ENCODE measurements around the gene TGFA.

The TGFA gene

GRCh38 chr2:70484086-70484485 lies 69.5 kb downstream of the TGFA start:
- no peak overlapping the region for H3K27ac ChIP-seq (ENCODE audit: low read length)
- no peaks in the 10 kb centered on the region for H3K27me3 ChIP-seq (ENCODE audit: control insufficient read depth, insufficient read depth, low read length)
- no peaks in the 10 kb centered on the region for H3K9me3 ChIP-seq (ENCODE audit: control insufficient read depth, low read depth, low read length)
- H3K4me3 ChIP-seq (ENCODE audit: low read length) = no peak overlapping the region
- no peak overlapping the region for H3K9ac ChIP-seq (ENCODE audit: low read length)
- H3K4me1 ChIP-seq (ENCODE audit: control insufficient read depth, low read depth, low read length) = no peaks in the 10 kb centered on the region
- no peaks in the 10 kb centered on the region for H3K36me3 ChIP-seq (ENCODE audit: control insufficient read depth, low read depth, low read length)

GRCh38 chr2:70482401-70482800 lies 71.2 kb downstream of the TGFA start:
- Histone ChIP-seq H3K36me3 (ENCODE audit: control insufficient read depth, low read depth, low read length) (no peaks in the 10 kb centered on the region), H3K9ac (ENCODE audit: low read length) (no peak overlapping the region), H3K9me3 (ENCODE audit: control insufficient read depth, low read depth, low read length) (no peaks in the 10 kb centered on the region), H3K4me1 (ENCODE audit: control insufficient read depth, low read depth, low read length) (peaks cover 3% of the 10 kb centered on the region), H3K27ac (ENCODE audit: low read length) (no peak overlapping the region), H3K27me3 (ENCODE audit: control insufficient read depth, insufficient read depth, low read length) (no peaks in the 10 kb centered on the region), H3K4me3 (ENCODE audit: low read length) (no peak overlapping the region)

- Histone ChIP-seq H3K4me1 (ENCODE audit: control insufficient read depth, low read depth, low read length) (peaks cover 8% of the 10 kb centered on the region), H3K9ac (ENCODE audit: low read length) (no peak overlapping the region), H3K27ac (ENCODE audit: low read length) (no peak overlapping the region), H3K27me3 (ENCODE audit: control insufficient read depth, insufficient read depth, low read length) (no peaks in the 10 kb centered on the region), H3K4me3 (ENCODE audit: low read length) (no peak overlapping the region), H3K9me3 (ENCODE audit: control insufficient read depth, low read depth, low read length) (no peaks in the 10 kb centered on the region), H3K36me3 (ENCODE audit: control insufficient read depth, low read depth, low read length) (no peaks in the 10 kb centered on the region)
These were observed 73.2 kb downstream of the TGFA start for GRCh38 chr2:70480468-70480867.

- peaks cover 8% of the 10 kb centered on the region for H3K4me1 ChIP-seq (ENCODE audit: control insufficient read depth, low read depth, low read length)
- H3K9ac ChIP-seq (ENCODE audit: low read length) = no peak overlapping the region
- H3K27me3 ChIP-seq (ENCODE audit: control insufficient read depth, insufficient read depth, low read length) = no peaks in the 10 kb centered on the region
These were observed 73.8 kb downstream of the TGFA start for GRCh38 chr2:70479816-70480215.

GRCh38 chr2:70477441-70477844 lies 76.2 kb downstream of the TGFA start:
- Histone ChIP-seq H3K27ac (ENCODE audit: low read length) (no peak overlapping the region), H3K4me3 (ENCODE audit: low read length) (no peak overlapping the region), H3K4me1 (ENCODE audit: control insufficient read depth, low read depth, low read length) (peaks cover 12% of the 10 kb centered on the region), H3K9me3 (ENCODE audit: control insufficient read depth, low read depth, low read length) (no peaks in the 10 kb centered on the region), H3K27me3 (ENCODE audit: control insufficient read depth, insufficient read depth, low read length) (no peaks in the 10 kb centered on the region), H3K36me3 (ENCODE audit: control insufficient read depth, low read depth, low read length) (no peaks in the 10 kb centered on the region), H3K9ac (ENCODE audit: low read length) (no peak overlapping the region)

More at GRCh38 chr2:70479816-70480215, 73.8 kb downstream of the TGFA start:
- H3K27ac ChIP-seq (ENCODE audit: low read length) = no peak overlapping the region
- H3K9me3 ChIP-seq (ENCODE audit: control insufficient read depth, low read depth, low read length) = no peaks in the 10 kb centered on the region
- no peaks in the 10 kb centered on the region for H3K36me3 ChIP-seq (ENCODE audit: control insufficient read depth, low read depth, low read length)
- H3K4me3 ChIP-seq (ENCODE audit: low read length) = no peak overlapping the region

GRCh38 chr2:70475266-70475665 lies 78.4 kb downstream of the TGFA start:
- H3K27me3 ChIP-seq (ENCODE audit: control insufficient read depth, insufficient read depth, low read length) = no peaks in the 10 kb centered on the region
- H3K36me3 ChIP-seq (ENCODE audit: control insufficient read depth, low read depth, low read length) = no peaks in the 10 kb centered on the region
- H3K9me3 ChIP-seq (ENCODE audit: control insufficient read depth, low read depth, low read length) = no peaks in the 10 kb centered on the region
- no peak overlapping the region for H3K9ac ChIP-seq (ENCODE audit: low read length)
- H3K4me3 ChIP-seq (ENCODE audit: low read length) = no peak overlapping the region
- peaks cover 18% of the 10 kb centered on the region for H3K4me1 ChIP-seq (ENCODE audit: control insufficient read depth, low read depth, low read length)
- H3K27ac ChIP-seq (ENCODE audit: low read length) = no peak overlapping the region

- Histone ChIP-seq H3K4me3 (ENCODE audit: low read length) (no peak overlapping the region), H3K36me3 (ENCODE audit: control insufficient read depth, low read depth, low read length) (no peaks in the 10 kb centered on the region), H3K9ac (ENCODE audit: low read length) (no peak overlapping the region), H3K27me3 (ENCODE audit: control insufficient read depth, insufficient read depth, low read length) (no peaks in the 10 kb centered on the region), H3K4me1 (ENCODE audit: control insufficient read depth, low read depth, low read length) (peaks cover 18% of the 10 kb centered on the region), H3K27ac (ENCODE audit: low read length) (no peak overlapping the region), H3K9me3 (ENCODE audit: control insufficient read depth, low read depth, low read length) (no peaks in the 10 kb centered on the region)
These were observed 79.3 kb downstream of the TGFA start for GRCh38 chr2:70474256-70474848.

GRCh38 chr2:70473101-70473722 lies 80.4 kb downstream of the TGFA start:
- Histone ChIP-seq H3K9ac (ENCODE audit: low read length) (no peak overlapping the region), H3K4me3 (ENCODE audit: low read length) (no peak overlapping the region), H3K27ac (ENCODE audit: low read length) (no peak overlapping the region), H3K9me3 (ENCODE audit: control insufficient read depth, low read depth, low read length) (no peaks in the 10 kb centered on the region), H3K36me3 (ENCODE audit: control insufficient read depth, low read depth, low read length) (no peaks in the 10 kb centered on the region), H3K4me1 (ENCODE audit: control insufficient read depth, low read depth, low read length) (peaks cover 18% of the 10 kb centered on the region), H3K27me3 (ENCODE audit: control insufficient read depth, insufficient read depth, low read length) (no peaks in the 10 kb centered on the region)

GRCh38 chr2:70472221-70472890 lies 81.3 kb downstream of the TGFA start:
- no peak overlapping the region for H3K4me3 ChIP-seq (ENCODE audit: low read length)
- no peak overlapping the region for H3K27ac ChIP-seq (ENCODE audit: low read length)
- H3K9me3 ChIP-seq (ENCODE audit: control insufficient read depth, low read depth, low read length) = no peaks in the 10 kb centered on the region
- H3K36me3 ChIP-seq (ENCODE audit: control insufficient read depth, low read depth, low read length) = no peaks in the 10 kb centered on the region
- H3K4me1 ChIP-seq (ENCODE audit: control insufficient read depth, low read depth, low read length) = peaks cover 14% of the 10 kb centered on the region
- no peak overlapping the region for H3K9ac ChIP-seq (ENCODE audit: low read length)
- H3K27me3 ChIP-seq (ENCODE audit: control insufficient read depth, insufficient read depth, low read length) = no peaks in the 10 kb centered on the region

- Histone ChIP-seq H3K9me3 (ENCODE audit: control insufficient read depth, low read depth, low read length) (no peaks in the 10 kb centered on the region), H3K4me3 (ENCODE audit: low read length) (no peak overlapping the region), H3K27me3 (ENCODE audit: control insufficient read depth, insufficient read depth, low read length) (no peaks in the 10 kb centered on the region), H3K36me3 (ENCODE audit: control insufficient read depth, low read depth, low read length) (no peaks in the 10 kb centered on the region), H3K9ac (ENCODE audit: low read length) (no peak overlapping the region), H3K27ac (ENCODE audit: low read length) (no peak overlapping the region), H3K4me1 (ENCODE audit: control insufficient read depth, low read depth, low read length) (peaks cover 10% of the 10 kb centered on the region)
These were observed 82.5 kb downstream of the TGFA start for GRCh38 chr2:70471129-70471528.

GRCh38 chr2:70469961-70470360 lies 83.7 kb downstream of the TGFA start:
- no peak overlapping the region for H3K9ac ChIP-seq (ENCODE audit: low read length)
- no peak overlapping the region for H3K4me3 ChIP-seq (ENCODE audit: low read length)
- no peak overlapping the region for H3K27ac ChIP-seq (ENCODE audit: low read length)
- H3K36me3 ChIP-seq (ENCODE audit: control insufficient read depth, low read depth, low read length) = no peaks in the 10 kb centered on the region
- H3K27me3 ChIP-seq (ENCODE audit: control insufficient read depth, insufficient read depth, low read length) = no peaks in the 10 kb centered on the region
- H3K4me1 ChIP-seq (ENCODE audit: control insufficient read depth, low read depth, low read length) = peaks cover 10% of the 10 kb centered on the region
- no peaks in the 10 kb centered on the region for H3K9me3 ChIP-seq (ENCODE audit: control insufficient read depth, low read depth, low read length)

GRCh38 chr2:70469435-70469834 lies 84.2 kb downstream of the TGFA start:
- Histone ChIP-seq H3K9me3 (ENCODE audit: control insufficient read depth, low read depth, low read length) (no peaks in the 10 kb centered on the region), H3K27me3 (ENCODE audit: control insufficient read depth, insufficient read depth, low read length) (no peaks in the 10 kb centered on the region), H3K4me3 (ENCODE audit: low read length) (no peak overlapping the region), H3K4me1 (ENCODE audit: control insufficient read depth, low read depth, low read length) (peaks cover 10% of the 10 kb centered on the region), H3K36me3 (ENCODE audit: control insufficient read depth, low read depth, low read length) (no peaks in the 10 kb centered on the region), H3K9ac (ENCODE audit: low read length) (no peak overlapping the region), H3K27ac (ENCODE audit: low read length) (no peak overlapping the region)
